ENCODE results near the gene RBM6. TPM values are rescaled to one million over a fixed set of nuclear protein-coding genes. Genes with fewer than 3 reads are reported as not detected.

The RBM6 gene
- total RNA-seq, 4 donors from 2014 or later, result 113 to 148 (median 129) TPM

- Histone ChIP-seq H3K27me3 (no peaks in the 10 kb centered on the region), H3K4me3 (replicated peaks in 1 of 3) (peak overlapping the region in 2 of 3 donors; percentile 38 to 70), H3K27ac (peak overlapping the region; percentile 51 to 94 (median 81)), H3K36me3 (peaks cover 0 to 3% of the 10 kb centered on the region in 2 donors), H3K4me1 (peaks cover 7 to 11% of the 10 kb centered on the region in 2 donors), H3K9me3 (no peaks in the 10 kb centered on the region)
- intact Hi-C loops (cut with DNase I), result no loop called here
- no peak for TF ChIP-seq POLR2A (IDR thresholded peaks at IDR 0.05)
- no peak for DNase-seq
- 9 to 10% methylated on average over 20 to 23 of the region's 23 CpGs for WGBS, 2 donors
Measured at GRCh38 chr3:49940667-49941249, 808 bp downstream of the RBM6 start.

GRCh38 chr3:49942651-49943050, 2.7 kb downstream of the RBM6 start:
- intact Hi-C loops (cut with DNase I), result no loop called here
- no peak overlapping the region for H3K4me3 ChIP-seq (replicated peaks in 1 of 3)
- WGBS, 2 donors, result 34 to 46% methylated on average over 2 of the region's 2 CpGs
- no peaks in the 10 kb centered on the region for H3K27me3 ChIP-seq
- no peak for DNase-seq
- no peaks in the 10 kb centered on the region for H3K9me3 ChIP-seq
- peaks cover 0 to 3% of the 10 kb centered on the region in 2 donors for H3K36me3 ChIP-seq
- no peak overlapping the region for H3K27ac ChIP-seq
- TF ChIP-seq CTCF (IDR thresholded peaks at IDR 0.05) (no peak), POLR2A (IDR thresholded peaks at IDR 0.05) (no peak)
- H3K4me1 ChIP-seq, result peaks cover 7 to 11% of the 10 kb centered on the region in 2 donors

GRCh38 chr3:49952924-49953323, 13.0 kb downstream of the RBM6 start:
- intact Hi-C loops (cut with DNase I), result no loop called here
- Histone ChIP-seq H3K27me3 (no peaks in the 10 kb centered on the region), H3K27ac (no peak overlapping the region), H3K4me1 (peaks cover 0 to 6% of the 10 kb centered on the region in 2 donors), H3K36me3 (no peaks in the 10 kb centered on the region), H3K4me3 (replicated peaks in 1 of 3) (no peak overlapping the region), H3K9me3 (no peaks in the 10 kb centered on the region)
- WGBS, 2 donors, result 91 to 99% methylated on average over 6 of the region's 6 CpGs
- no peak for DNase-seq
- no peak for TF ChIP-seq POLR2A (IDR thresholded peaks at IDR 0.05)
- TF ChIP-seq CTCF (IDR thresholded peaks at IDR 0.05), result no peak

- Histone ChIP-seq H3K27ac (no peak overlapping the region), H3K27me3 (no peaks in the 10 kb centered on the region), H3K36me3 (no peaks in the 10 kb centered on the region), H3K9me3 (no peaks in the 10 kb centered on the region), H3K4me1 (peaks cover 6% of the 10 kb centered on the region in 2 donors), H3K4me3 (replicated peaks in 1 of 3) (no peak overlapping the region)
- no peak for DNase-seq
- intact Hi-C loops (cut with DNase I), result no loop called here
- TF ChIP-seq CTCF (IDR thresholded peaks at IDR 0.05) (no peak), POLR2A (IDR thresholded peaks at IDR 0.05) (no peak)
- 97 to 100% methylated on average over 3 of the region's 3 CpGs for WGBS, 2 donors
Measured at GRCh38 chr3:49955636-49956035, 15.7 kb downstream of the RBM6 start.

- Histone ChIP-seq H3K9me3 (no peaks in the 10 kb centered on the region), H3K4me3 (replicated peaks in 1 of 3) (no peak overlapping the region), H3K4me1 (peaks cover 10 to 18% of the 10 kb centered on the region in 2 donors), H3K36me3 (peaks cover 0 to 6% of the 10 kb centered on the region in 2 donors), H3K27me3 (no peaks in the 10 kb centered on the region), H3K27ac (no peak overlapping the region)
- no peak for TF ChIP-seq POLR2A (IDR thresholded peaks at IDR 0.05)
- intact Hi-C loops (cut with DNase I), result no loop called here
- DNase-seq, result no peak
- WGBS, 2 donors, result 100% methylated on average over 1 of the region's 1 CpG
Measured at GRCh38 chr3:49966233-49966942, 26.4 kb downstream of the RBM6 start.

GRCh38 chr3:49967291-49967690, 27.3 kb downstream of the RBM6 start:
- Histone ChIP-seq H3K27me3 (no peaks in the 10 kb centered on the region), H3K36me3 (peaks cover 2 to 6% of the 10 kb centered on the region in 2 donors), H3K4me3 (replicated peaks in 1 of 3) (no peak overlapping the region), H3K9me3 (no peaks in the 10 kb centered on the region), H3K27ac (no peak overlapping the region), H3K4me1 (peaks cover 10 to 18% of the 10 kb centered on the region in 2 donors)
- no peak for DNase-seq
- TF ChIP-seq POLR2A (IDR thresholded peaks at IDR 0.05), result no peak
- TF ChIP-seq CTCF (IDR thresholded peaks at IDR 0.05), result no peak
- 58 to 72% methylated on average over 6 of the region's 6 CpGs for WGBS, 2 donors
- intact Hi-C loops (cut with DNase I), result no loop called here

All from thyroid gland (tissue), 4 donors.